Left cardiac atrium (tissue), 4 donors: ENCODE data around the gene PDE6H. TPM values are rescaled to one million over a fixed set of nuclear protein-coding genes. Genes with fewer than 3 reads are reported as not detected.

Source experiments
- ATAC-seq, 2 donors: fragments of 200-7000 bp; cut with Tn5 transposase; one replicate each; pipeline ENCODE4 v1.9.1; 2020; ENCODE audit warnings: mild to moderate bottlenecking in 2 of 2, moderate library complexity in 2 of 2
- DNase-seq: peaks from one replicate; pipeline ENCODE4 v3.0.0-alpha.2; 2020
- intact Hi-C, 2 donors: fragments of 100-400 bp; cut with DNase I; formaldehyde crosslinking; loops; one replicate each; pipeline versions ENCODE4 v1.14.1 to v1.15.1; 2022 to 2023
- total RNA-seq, 2 donors: library from RNA; stranded (reverse); fragmentation: NEBNext Ultra II Directional; extraction: Animal tissue kit (Norgen Biotek cat#: 25700); gene quantifications; one replicate each; pipeline ENCODE4 v1.2.1, GENCODE V29; 2021
- donor health status: DM: no; HTN: yes; CAD: no.
- donor health status: DM: no; HTN: yes; CAD: no; lungs with severe emphysema.
- donor health status: DM: yes; HTN: yes; CAD: no.
- donor health status: Dilated cardiomyopathy.

The PDE6H gene
- total RNA-seq, 2 donors from 2014 or later: not detected

DNA sequence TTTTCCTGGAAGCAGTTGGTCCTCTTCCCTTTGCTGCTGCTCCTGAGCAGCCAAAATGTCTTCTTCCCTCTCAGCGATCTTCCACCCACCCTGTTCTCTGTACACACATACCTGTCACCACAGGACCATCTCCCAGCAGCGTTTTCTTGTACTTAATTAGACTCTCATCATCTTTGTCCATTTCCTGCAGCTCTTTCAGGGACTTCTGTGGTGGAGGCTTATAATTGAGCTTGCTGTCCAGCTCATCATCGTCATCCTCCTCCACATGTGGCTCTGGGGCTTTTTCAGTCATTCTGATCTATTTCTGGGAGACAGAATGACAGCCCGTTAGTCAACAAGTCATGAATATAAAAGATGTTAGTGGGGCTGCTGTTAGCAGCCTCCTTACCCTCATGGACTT is 22.4 kb upstream of the PDE6H start:
- ATAC-seq (no peak), DNase-seq (no peak)
- intact Hi-C loops: loop anchor here in 1 of 2 donors (5.0 kb wide), 1 partner anchor 63 kb away; the partner anchor contains the start of gene MGP

DNA sequence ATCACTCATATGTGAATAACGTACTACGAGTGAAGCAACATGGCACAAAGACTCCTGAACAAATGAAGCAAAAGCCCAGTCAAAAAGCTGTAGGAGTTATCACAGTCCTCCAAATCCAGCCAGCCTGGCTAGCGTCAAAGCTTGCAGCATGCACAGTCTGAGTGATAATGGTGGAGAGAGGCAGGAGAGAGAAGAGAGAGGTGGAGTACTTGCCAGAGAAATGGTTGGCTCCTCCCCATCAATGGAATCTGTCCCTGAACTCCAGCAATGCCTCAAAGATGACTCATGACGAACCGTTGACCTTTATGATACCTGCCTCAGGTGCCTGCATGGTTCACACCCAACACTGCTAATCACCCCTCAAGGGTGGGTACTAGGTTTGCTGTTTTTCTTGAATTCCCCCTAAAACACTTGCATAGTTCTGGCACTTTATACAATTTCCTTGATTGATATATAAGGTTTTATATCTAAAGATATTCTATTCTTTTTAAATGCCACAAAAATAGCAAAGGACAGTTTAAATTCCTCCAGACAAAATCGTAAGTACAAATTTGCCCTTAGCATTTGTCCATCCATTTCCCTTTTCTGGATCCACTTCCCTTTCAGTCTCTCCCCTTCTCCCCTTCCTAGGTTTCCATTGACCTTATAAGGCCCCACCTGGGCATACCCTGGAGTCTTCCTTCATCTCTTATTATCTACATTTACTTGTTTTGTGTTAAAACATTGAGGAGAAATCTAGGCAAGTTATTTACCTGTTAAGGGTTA is 21.7 kb upstream of the PDE6H start:
- no peak for DNase-seq
- peak in 1 of 2 donors; percentile 35 for ATAC-seq
- intact Hi-C loops: loop anchor here in 1 of 2 donors (5.0 kb wide), 1 partner anchor 64 kb away; the partner anchor contains the start of gene MGP

DNA sequence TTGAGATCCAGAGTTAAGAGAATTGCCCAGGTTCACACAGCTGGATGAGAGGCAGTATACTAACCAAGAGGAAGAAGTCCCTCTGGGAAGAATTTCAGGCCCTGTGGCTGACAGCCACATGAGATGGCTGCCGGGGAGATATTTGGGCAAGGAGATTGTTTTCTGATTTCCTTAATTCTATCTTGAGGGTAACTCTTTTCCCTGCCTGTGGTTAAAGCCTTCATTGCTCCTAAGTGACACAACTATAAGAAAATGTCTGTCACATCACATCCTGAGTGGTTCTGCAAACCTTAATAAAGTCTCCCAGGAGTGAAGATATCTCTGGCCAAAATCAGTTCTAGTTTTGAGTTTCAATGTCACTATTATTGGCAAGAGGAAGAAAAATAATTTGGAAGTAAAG is 21.0 kb upstream of the PDE6H start:
- DNase-seq (no peak), ATAC-seq (no peak)
- intact Hi-C loops: loop anchor here in 1 of 2 donors (5.0 kb wide), 1 partner anchor 65 kb away; the partner anchor contains the start of gene MGP

DNA sequence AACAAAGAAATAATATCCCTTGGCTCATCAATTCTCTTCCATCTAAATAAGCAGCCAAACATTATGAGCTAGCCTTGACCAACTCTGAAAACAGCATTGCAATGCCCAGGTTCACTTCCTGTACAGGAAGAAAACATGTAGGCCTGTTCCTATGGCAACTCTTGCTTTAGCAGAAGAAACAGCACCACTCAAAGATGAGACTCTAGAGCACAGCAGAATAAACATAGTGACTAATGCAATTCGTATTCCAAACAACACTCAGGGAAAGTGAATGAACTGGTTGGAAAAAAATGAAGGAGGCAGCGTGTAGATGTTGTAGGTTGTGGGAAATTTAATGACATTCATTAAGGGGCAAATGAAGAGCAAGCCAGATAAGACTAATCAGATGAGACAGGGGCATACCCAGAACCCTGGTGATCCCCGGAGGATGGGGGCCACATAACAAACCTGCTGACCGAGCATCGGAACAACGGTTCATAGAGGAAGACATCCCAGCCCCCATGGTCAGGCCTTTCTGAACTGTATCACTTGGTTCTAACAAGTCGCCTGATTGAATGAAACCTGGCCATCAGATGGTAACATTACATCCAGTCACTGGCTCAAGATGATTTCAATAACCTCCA is 20.4 kb upstream of the PDE6H start:
- ATAC-seq (peak; percentile 62 to 91), DNase-seq (no peak)
- intact Hi-C loops: loop anchor here in 1 of 2 donors (5.0 kb wide), 1 partner anchor 65 kb away; the partner anchor contains the start of gene MGP

DNA sequence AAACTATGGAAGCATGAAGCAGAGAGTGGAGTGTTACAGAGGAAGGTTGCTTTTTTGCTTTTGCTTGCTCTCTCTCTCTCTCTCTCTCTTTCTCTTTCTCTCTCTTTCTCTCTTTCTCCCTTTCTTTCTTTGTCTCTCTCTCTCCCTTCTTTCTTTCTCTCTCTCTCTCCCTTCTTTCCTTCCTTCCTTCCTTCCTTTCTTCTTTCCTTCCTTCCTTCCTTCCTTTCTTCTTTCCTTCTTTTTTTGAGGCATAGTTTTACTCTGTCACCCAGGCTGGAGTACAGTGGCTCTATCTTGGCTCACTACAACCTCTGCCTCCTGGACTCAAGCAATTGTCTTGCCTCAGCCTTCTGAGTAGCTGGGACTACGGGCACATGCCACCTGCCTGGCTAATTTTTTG is 19.1 kb upstream of the PDE6H start:
- DNase-seq (no peak), ATAC-seq (no peak)
- intact Hi-C loops: loop anchor here in 1 of 2 donors (5.0 kb wide), 1 partner anchor 66 kb away; the partner anchor contains the start of gene MGP

DNA sequence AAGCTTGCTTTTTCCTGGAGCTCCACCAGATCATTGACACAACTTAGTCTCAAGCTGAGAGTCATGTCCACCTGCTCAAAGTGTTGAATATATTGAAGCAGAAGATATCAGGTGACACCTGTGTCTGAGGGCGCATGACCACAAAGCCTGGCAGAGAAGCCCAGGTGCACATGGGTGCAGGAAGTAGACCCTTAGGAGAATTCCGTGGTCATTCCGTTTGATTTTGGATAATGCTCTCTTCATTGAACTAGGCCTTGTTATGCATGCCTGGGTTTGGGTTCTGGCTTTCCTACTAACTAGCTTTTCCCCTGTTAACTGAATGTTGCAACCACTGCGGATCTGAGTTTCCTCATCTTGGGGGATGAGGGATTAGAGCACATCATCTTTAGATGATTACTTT is 18.6 kb upstream of the PDE6H start:
- ATAC-seq (no peak), DNase-seq (no peak)
- intact Hi-C loops: loop anchor here in 1 of 2 donors (5.0 kb wide), 1 partner anchor 67 kb away; the partner anchor contains the start of gene MGP

DNA sequence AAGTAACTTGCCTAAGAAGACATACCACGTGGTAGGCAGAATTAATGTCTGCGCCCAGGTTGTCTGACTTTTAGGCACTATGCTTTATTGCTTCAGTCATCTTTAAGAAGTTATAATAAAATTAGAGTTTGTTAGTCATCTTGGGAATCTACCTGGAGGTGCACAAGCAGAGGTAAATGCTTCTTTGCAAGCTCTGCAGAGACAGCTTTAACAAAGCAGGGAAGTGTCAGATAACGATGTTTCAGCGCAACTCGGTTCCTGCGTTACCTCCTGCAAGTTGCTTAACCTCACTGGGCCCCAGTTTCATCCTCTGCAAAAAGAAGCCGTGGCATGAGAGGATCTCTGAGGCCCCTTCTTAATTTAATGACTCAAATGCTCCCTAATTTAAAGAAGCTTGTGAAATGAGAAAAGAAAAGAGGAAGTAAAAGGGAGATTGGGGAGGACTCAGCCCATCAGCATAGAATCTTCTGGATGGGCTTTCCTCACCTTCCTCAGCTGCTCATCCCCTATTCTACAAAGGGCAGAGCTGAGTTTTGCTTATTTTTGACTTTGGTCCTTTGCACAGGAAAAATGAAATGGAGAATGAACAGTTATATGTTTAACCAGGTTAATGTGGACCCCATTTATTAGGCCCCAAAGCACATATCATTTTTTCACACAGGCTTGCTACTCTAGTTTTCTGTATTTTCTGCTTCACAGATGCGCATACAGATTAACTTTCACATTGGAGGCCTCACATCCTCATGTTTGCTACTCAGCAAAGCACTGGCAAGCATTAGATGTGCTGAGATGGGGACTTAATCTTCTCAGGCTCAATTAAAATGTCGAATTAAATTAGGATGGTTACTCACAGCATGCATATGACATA is 16.6 kb upstream of the PDE6H start:
- DNase-seq: no peak
- ATAC-seq: no peak
- intact Hi-C loops: no loop called here

DNA sequence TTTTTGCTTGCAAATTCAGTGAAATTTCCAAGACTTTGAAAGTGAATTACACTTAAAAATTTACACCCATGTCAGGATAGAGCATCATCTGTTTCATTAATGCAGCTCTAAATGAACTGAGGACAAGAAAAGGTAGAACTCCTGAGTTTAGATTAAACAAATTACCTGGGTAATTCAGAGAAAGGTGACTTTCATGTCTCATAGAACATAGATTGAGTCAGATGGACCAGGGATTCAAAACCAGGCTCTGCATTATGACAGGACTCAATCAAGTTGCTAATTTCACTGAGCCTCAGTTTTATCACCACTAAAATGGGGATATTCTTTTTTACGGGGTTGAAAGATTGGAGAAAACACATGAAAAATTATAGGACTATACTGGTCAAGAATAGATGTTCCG is 15.9 kb upstream of the PDE6H start:
- no peak for ATAC-seq
- intact Hi-C loops: no loop called here
- no peak for DNase-seq

DNA sequence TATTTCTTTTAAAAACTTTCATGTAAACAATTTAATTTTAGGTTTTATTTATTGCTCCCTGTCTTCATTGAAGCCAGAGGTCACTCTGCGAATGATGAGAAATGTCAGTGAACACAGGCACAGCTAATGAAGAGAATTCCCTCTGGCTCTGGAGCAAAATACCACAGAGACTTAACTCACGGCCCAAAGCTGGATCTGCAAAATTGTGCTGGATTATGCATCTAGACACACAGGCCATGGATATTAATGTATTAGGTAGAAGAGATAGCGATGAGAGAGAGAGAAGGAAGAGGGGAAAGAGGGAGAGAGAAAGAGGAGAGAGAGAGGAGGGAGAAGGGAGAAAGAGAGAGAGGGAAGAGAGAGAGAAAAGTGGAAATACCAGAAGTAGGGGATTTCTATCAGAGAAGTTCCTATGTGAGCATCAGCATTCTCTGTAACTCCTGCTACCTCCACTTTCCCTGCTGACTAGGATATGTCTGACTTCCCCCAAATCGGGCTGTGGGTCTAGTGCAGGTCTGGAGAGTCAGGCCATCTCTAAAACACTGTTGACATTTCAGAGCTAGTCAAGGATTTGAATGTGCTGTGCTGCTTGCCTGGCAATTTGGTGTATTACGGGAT is 15.2 kb upstream of the PDE6H start:
- DNase-seq (no peak), ATAC-seq (no peak)
- intact Hi-C loops: no loop called here

DNA sequence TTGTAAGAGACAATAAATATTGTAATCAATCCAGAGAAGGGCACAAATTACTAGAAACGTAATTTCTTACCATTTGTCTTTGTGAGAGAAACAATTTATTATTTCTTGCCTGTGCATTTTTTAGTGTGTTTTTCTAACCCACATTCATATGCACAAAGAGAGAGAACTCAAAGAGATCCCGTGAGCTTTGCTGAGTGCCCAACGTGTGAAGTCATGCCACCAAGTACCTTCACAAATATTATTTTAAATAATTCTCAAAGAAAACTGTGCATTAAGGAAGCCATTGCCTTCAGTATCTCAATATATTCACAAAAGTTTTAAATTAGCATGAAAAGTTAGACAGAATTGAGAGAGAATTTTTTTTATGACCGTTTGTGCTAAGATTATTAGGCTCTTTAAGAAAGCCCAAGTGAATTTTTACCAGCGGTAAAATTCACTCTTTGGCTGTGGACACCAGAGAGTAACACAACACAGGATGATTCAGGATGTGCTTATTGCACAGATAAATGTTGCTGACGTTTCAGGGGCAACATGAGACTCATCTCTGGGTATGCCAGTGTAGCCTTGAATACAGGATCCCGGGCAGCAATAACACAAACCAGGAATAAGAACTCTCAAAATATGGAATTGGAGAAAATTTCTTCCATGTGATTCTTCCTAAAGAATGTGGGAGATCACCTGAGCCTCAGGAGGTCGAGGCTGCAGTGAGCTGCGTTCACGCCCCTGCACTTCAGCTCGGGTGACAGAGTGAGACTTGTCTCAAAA is 14.3 kb upstream of the PDE6H start:
- intact Hi-C loops: no loop called here
- DNase-seq (no peak), ATAC-seq (no peak)

DNA sequence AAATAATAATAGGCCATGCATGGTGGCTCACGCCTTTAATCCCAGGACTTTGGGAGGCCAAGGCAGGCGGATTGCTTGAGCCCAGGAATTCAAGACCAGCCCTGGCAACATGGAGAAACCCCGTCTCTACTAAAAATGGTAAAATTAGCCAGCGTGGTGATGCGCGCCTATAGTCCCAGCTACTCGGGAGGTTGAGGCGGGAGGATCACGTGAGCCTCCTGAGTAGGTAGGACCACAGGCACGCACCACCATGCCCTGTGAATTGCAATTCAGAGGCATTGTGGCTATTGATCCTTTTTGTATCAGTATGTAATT is 13.8 kb upstream of the PDE6H start:
- intact Hi-C loops: no loop called here
- no peak for ATAC-seq
- DNase-seq: no peak

DNA sequence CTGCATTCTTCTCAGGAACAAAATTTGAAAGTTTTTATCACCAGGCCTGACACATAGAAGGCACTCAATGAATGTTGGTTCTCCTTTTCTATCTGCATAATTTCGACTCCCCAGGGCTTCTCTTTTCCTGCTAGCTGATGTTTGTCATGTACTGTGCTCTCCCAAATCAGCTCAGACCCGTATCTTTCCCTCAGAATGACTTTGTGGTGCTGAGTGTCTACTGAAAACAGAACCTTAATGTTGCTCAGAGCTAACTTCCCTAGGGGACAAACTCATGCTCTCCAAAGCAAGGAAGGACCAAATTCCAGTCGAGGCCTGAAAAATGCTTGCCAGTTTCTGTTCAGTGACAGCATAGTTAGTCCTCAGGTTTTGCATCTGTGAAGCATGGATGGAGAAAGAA is 13.4 kb upstream of the PDE6H start:
- intact Hi-C loops: no loop called here
- peak; percentile 11 to 21 for ATAC-seq
- no peak for DNase-seq

DNA sequence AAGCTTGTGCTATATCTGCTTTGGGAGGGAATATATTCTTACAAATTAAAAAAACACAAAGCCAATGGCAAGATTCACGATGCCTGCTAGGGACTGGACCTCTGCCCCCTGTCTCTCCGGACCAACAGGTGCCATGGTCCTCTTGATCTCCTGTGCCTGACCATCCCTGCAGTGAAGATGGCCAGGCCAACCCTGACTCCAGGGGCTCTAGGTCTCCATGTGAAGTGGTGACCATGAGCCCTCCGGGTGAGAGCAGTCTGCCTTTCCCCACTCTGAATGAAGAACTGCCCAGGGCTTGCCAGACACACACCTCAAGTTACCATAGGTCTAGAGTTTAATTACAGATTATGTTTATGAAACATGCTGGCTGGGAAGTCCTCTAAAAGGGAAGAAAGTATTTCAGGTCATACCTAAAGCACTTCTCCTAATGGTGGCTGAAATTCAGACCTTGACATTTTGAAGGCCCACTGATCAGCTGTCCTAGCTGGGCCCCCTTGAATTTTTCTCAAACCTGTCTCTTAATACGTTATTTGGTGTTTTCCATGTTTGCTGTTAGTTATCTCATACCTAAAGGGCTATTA is 12.8 kb upstream of the PDE6H start:
- no peak for DNase-seq
- intact Hi-C loops: no loop called here
- no peak for ATAC-seq

DNA sequence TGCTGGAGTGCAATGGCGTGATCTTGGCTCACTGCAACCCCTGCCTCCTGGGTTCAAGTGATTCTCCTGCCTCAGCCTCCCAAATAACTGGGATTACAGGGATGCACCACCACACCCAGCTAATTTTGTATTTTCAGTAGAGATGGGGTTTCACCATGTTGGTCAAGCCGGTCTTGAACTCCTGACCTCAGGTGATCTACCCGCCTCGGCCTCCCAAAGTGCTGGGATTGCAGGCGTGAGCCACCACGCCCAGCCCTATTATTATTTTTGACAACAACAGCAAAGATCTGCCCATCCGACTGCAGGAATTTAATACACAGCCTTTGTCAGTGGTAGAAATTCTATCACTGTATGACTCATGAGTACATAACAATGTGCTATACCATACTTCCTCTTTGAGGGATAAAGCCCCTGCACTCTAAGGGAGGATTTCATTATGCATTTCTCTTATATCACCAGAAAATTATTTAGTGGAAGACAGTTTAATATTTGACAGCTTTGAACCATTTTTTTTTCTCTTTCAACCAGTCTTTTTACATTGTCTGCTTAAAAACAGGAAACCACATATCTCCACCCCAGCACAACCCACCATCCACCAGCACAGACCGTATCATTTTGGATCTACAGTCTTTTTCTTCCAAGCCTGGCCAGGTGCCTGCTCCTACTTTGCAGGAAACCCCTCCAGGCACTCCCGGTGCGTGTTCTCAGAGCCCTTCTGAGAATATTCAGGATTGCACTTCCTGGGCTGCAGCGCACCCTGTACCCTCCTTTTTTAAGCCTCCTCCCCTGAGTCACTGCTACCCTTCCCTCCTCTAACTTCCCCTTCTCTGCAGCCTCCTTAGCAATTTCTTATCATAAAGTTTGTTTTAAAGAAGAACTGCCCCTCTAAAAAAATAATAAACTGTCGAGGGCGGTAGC is 12.0 kb upstream of the PDE6H start:
- ATAC-seq: peak; percentile 47 to 85
- peak; percentile 59 for DNase-seq
- intact Hi-C loops: no loop called here

DNA sequence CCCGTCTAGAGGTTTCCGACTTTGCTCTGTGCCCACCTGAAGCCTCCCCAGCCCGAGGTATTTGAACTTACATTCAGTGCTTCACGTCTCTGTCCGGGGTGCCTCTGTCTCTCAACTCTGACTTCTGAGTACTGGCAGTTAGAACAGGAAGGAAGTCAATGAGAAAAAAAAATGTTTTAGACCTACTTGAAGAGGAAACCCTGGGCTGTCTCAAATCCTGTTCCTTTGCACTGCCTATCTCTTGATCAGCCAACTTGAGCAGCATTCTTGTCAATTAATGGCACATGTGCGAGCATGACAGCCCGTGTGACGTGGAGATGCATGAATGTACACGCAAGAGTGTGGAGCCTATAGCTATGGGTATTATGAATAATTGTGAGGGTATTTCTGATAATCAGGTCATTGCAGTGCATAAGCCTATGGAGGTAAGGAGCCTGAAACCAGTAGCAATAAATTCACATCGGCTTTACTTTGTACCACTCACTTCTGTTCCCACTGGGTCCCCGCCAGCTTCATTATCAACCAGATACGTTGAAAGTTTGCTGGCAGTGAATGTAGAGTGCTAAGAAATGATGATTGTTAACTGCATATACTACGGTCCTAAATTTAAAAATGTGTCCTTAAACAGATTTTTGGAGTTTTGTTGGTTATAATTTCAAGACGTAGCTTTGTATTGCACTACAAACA is 11.2 kb upstream of the PDE6H start, which contains the start of gene ARHGDIB:
Gene ARHGDIB (minus strand): TSS at position 136 of the 687 bp plus-strand sequence. CDS start 10,889 bp downstream, outside the sequence.
- DNase-seq (peak; percentile 47), ATAC-seq (peak; percentile 78 to 79)
- intact Hi-C loops: no loop called here

DNA sequence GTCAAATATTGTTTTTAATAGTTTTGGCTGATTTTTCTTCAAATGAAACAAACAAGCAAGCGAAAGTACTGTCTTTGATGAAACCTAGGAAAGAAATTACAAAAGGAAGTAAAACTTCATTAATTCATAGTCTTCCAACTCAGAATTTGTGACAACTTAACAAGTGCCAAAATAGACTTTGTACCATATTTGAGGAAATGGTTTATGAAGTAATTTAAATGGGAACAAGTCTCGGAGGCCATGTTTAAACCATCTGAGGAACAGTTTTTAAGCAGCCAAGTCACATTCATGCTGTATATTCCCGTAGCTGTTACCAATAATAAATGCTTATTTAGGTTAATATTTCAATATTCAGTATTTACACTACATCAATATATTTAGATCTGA is 10.7 kb upstream of the PDE6H start:
- no peak for ATAC-seq
- intact Hi-C loops: no loop called here
- DNase-seq: no peak

DNA sequence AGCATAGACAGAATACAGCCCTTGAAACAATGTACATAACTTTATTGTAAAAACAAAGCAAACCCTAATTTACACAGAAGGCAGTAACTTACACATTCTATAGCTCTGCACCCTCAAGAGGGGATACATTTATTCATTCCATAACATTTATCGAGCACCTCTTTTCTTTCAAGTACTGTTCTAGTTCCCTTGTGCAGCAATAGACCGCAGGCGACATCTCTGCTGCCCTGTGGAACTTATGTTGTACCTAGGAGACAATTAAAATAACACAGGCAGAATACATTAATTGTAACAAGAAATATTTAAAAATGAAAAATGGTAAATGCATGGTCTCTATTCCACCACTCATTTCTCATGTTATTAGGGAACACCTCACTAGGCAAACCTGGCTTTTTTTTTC is 10.0 kb upstream of the PDE6H start:
- intact Hi-C loops: no loop called here
- ATAC-seq (no peak), DNase-seq (no peak)
